RWPE2 (cell line): ENCODE data around the gene CCDC85C.

ENCODE experiments used
- ATAC-seq: fragments of 200-7000 bp; cut with Tn5 transposase; 3 replicates; pipeline ENCODE4 v1.9.1; 2021; ENCODE audit warnings: low read depth
- DNase-seq: peaks from one replicate; pipeline ENCODE4 v3.0.0-alpha.2; 2020; ENCODE audit warnings: low spot score
- H3K27ac ChIP-seq: fragments of 450-650 bp; 2 replicates; pipeline ENCODE4 v1.5.1; 2017; ENCODE audit warnings: mild to moderate bottlenecking; ENCODE audit not compliant: poor library complexity, severe bottlenecking
- H3K27me3 ChIP-seq: fragments of 250-450 bp; sonication (Bioruptor Pico); 2 replicates; pipeline ENCODE4 v1.5.1; 2021; ENCODE audit warnings: mild to moderate bottlenecking, moderate library complexity; ENCODE audit not compliant: insufficient read depth, poor library complexity, severe bottlenecking
- H3K36me3 ChIP-seq: fragments of 250-450 bp; sonication (Bioruptor Pico); 2 replicates; pipeline ENCODE4 v1.5.1; 2020; ENCODE audit warnings: low read depth, mild to moderate bottlenecking, moderate library complexity
- H3K4me1 ChIP-seq: fragments of 250-450 bp; sonication (Bioruptor Pico); 2 replicates; pipeline ENCODE4 v1.5.1; 2021; ENCODE audit warnings: mild to moderate bottlenecking, moderate library complexity; ENCODE audit not compliant: insufficient read depth, poor library complexity, severe bottlenecking
- H3K4me3 ChIP-seq: fragments of 250-450 bp; sonication (Bioruptor Pico); 2 replicates; pipeline ENCODE4 v1.5.1; 2021; ENCODE audit warnings: mild to moderate bottlenecking, moderate library complexity; ENCODE audit not compliant: severe bottlenecking
- H3K9me3 ChIP-seq: fragments of 250-450 bp; sonication (Bioruptor Pico); 2 replicates; pipeline ENCODE4 v1.5.1; 2021; ENCODE audit warnings: mild to moderate bottlenecking, moderate library complexity; ENCODE audit not compliant: severe bottlenecking
- TF ChIP-seq, protein P1 (sequence below): fragments of 450-650 bp; IDR thresholded peaks from one replicate; pipeline ENCODE4 v1.5.1; 2017; ENCODE audit warnings: mild to moderate bottlenecking, moderate library complexity; ENCODE audit not compliant: poor library complexity, severe bottlenecking

Gene CCDC85C

GRCh38 chr14:99595524-99595923 is 8.5 kb downstream of the CCDC85C start:
- no peaks in the 10 kb centered on the region for H3K27me3 ChIP-seq
- no peak for ATAC-seq
- DNase-seq = peak; percentile 59
- H3K4me1 ChIP-seq = peaks cover 38% of the 10 kb centered on the region
- H3K27ac ChIP-seq = peak overlapping the region; percentile 49
- no peak overlapping the region for H3K4me3 ChIP-seq
- no peaks in the 10 kb centered on the region for H3K9me3 ChIP-seq
- TF ChIP-seq, protein P1, sequence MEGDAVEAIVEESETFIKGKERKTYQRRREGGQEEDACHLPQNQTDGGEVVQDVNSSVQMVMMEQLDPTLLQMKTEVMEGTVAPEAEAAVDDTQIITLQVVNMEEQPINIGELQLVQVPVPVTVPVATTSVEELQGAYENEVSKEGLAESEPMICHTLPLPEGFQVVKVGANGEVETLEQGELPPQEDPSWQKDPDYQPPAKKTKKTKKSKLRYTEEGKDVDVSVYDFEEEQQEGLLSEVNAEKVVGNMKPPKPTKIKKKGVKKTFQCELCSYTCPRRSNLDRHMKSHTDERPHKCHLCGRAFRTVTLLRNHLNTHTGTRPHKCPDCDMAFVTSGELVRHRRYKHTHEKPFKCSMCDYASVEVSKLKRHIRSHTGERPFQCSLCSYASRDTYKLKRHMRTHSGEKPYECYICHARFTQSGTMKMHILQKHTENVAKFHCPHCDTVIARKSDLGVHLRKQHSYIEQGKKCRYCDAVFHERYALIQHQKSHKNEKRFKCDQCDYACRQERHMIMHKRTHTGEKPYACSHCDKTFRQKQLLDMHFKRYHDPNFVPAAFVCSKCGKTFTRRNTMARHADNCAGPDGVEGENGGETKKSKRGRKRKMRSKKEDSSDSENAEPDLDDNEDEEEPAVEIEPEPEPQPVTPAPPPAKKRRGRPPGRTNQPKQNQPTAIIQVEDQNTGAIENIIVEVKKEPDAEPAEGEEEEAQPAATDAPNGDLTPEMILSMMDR = no peak
- peaks cover 9% of the 10 kb centered on the region for H3K36me3 ChIP-seq

DNA sequence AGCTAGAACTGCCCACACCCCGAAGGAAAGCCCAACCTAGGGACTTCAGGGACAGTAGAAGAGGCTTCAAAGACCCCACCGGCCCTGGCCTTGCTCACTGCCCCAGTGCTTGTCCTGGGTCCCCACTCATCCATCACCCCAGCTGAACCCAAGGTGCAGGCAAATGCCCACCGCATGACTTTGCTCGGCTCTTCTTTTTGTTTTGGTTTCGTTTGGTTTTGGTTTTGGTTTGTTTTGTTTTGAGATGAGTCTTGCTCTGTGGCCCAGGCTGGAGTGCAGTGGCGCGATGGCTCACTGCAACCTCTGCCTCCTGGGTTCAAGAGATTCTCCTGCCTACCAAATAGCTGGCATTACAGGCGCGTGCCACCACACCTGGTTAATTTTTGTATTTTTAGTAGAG is 9.0 kb downstream of the CCDC85C start:
- Histone ChIP-seq H3K4me3 (no peak overlapping the region), H3K27ac (peak overlapping the region; percentile 49), H3K4me1 (peaks cover 35% of the 10 kb centered on the region), H3K9me3 (no peaks in the 10 kb centered on the region), H3K27me3 (no peaks in the 10 kb centered on the region), H3K36me3 (peaks cover 7% of the 10 kb centered on the region)
- no peak for DNase-seq
- TF ChIP-seq, protein P1 = no peak
- no peak for ATAC-seq

- Histone ChIP-seq H3K27me3 (no peaks in the 10 kb centered on the region), H3K4me3 (no peak overlapping the region), H3K4me1 (peaks cover 35% of the 10 kb centered on the region), H3K36me3 (peaks cover 12% of the 10 kb centered on the region), H3K27ac (peak overlapping the region; percentile 49), H3K9me3 (no peaks in the 10 kb centered on the region)
- DNase-seq (peak; percentile 62), ATAC-seq (no peak)
- TF ChIP-seq, protein P1 = no peak
Observed at GRCh38 chr14:99593971-99594841, 9.8 kb downstream of the CCDC85C start.

- H3K27ac ChIP-seq = no peak overlapping the region
- TF ChIP-seq, protein P1 = no peak
- peaks cover 34% of the 10 kb centered on the region for H3K4me1 ChIP-seq
Observed at GRCh38 chr14:99592933-99593753, 10.9 kb downstream of the CCDC85C start.

More at GRCh38 chr14:99592933-99593753, 10.9 kb downstream of the CCDC85C start:
- Histone ChIP-seq H3K27me3 (no peaks in the 10 kb centered on the region), H3K36me3 (peaks cover 12% of the 10 kb centered on the region), H3K9me3 (no peaks in the 10 kb centered on the region), H3K4me3 (no peak overlapping the region)
- ATAC-seq (no peak), DNase-seq (peak; percentile 71)
